GM12878 (cell line): Measurements from ENCODE around the gene ASIC2. TPM values are rescaled to one million over a fixed set of nuclear protein-coding genes. Genes with fewer than 3 reads are reported as not detected.

Source experiments
- ATAC-seq: fragments of 200-7000 bp; cut with Tn5 transposase; 3 replicates; pipeline ENCODE4 v1.9.1; 2020; ENCODE audit warnings: mild to moderate bottlenecking, moderate library complexity
- BruUV-seq: library from RNA; stranded (reverse); fragments of 400-500 nt; replicated peaks from 2 replicates; lab custom pipeline; 2021; lab: Mats Ljungman, UMichigan
- CTCF ChIA-PET: fragments of 300-600 bp; sonication (Branson Sonifier 250); formaldehyde crosslinking; extraction: SDS; loops from one replicate; lab custom pipeline; 2021; ENCODE audit warnings: inconsistent platforms; lab: Yijun Ruan, JAX
- POLR2A ChIA-PET: fragments of 350-600 bp; formaldehyde crosslinking; extraction: SDS; loops from one replicate; lab custom pipeline; 2021; ENCODE audit warnings: inconsistent platforms; lab: Charles Lee
- RAD21 ChIA-PET: fragments of 300-600 bp; sonication (Branson Sonifier 250); formaldehyde crosslinking; loops from one replicate; lab custom pipeline; 2023; ENCODE audit warnings: antibody characterized with exemption; ENCODE audit not compliant: unreplicated experiment; lab: Charles Lee
- SMC1A ChIA-PET: fragments of 300-600 bp; sonication (Branson Sonifier 250); formaldehyde crosslinking; loops from one replicate; lab custom pipeline; 2023; ENCODE audit not compliant: unreplicated experiment, uncharacterized antibody; lab: Charles Lee
- DNase-seq: peaks from one replicate; pipeline ENCODE4 v3.0.0-alpha.2; 2011; ENCODE audit warnings: low read depth, low spot score
- FAIRE-seq: peaks from 3 replicates; lab custom pipeline; 2011; peaks lifted over from hg19 to GRCh38; lab: Jason Lieb, UNC
- H2AFZ ChIP-seq: 2 replicates; pipeline ENCODE4 v1.6.0; 2011; ENCODE audit warnings: low read depth, low read length, control low read depth; ENCODE audit not compliant: control insufficient read depth
- H3K27ac ChIP-seq: 2 replicates; pipeline ENCODE4 v1.5.1; 2011; ENCODE audit warnings: control low read depth; ENCODE audit not compliant: control insufficient read depth, insufficient read depth
- H3K27me3 ChIP-seq, 2 experiments: replicated peaks in 1 of 2; 2 replicates each; pipeline versions ENCODE4 v1.6.0 to v1.6.1; 2011; ENCODE audit warnings: low read length in 1 of 2; ENCODE audit not compliant: control insufficient read depth in 2 of 2, insufficient read depth in 2 of 2
- H3K36me3 ChIP-seq, 2 experiments: 2 replicates each; pipeline ENCODE4 v1.5.1; 2011; ENCODE audit warnings: low read length in 1 of 2; ENCODE audit not compliant: control insufficient read depth in 2 of 2, insufficient read depth in 2 of 2
- H3K4me1 ChIP-seq: 2 replicates; pipeline ENCODE4 v1.6.1; 2011; ENCODE audit warnings: mild to moderate bottlenecking, low read length, moderate library complexity, mixed read lengths; ENCODE audit not compliant: control insufficient read depth, insufficient read depth
- H3K4me2 ChIP-seq: 2 replicates; pipeline ENCODE4 v1.6.0; 2011; ENCODE audit warnings: control low read depth; ENCODE audit not compliant: control insufficient read depth, insufficient read depth
- H3K4me3 ChIP-seq: fragments of 200-600 bp; sonication (generic); 2 replicates; pipeline ENCODE4 v1.5.1; 2016
- H3K79me2 ChIP-seq: 2 replicates; pipeline ENCODE4 v1.6.0; 2011; ENCODE audit warnings: low read length; ENCODE audit not compliant: control insufficient read depth, insufficient read depth
- H3K9ac ChIP-seq: 2 replicates; pipeline ENCODE4 v1.8.0; 2011; ENCODE audit warnings: low read length, control low read depth, mixed read lengths; ENCODE audit not compliant: control insufficient read depth, insufficient read depth
- H3K9me3 ChIP-seq: replicated peaks from 3 replicates; pipeline ENCODE4 v1.5.1; 2011; ENCODE audit warnings: mild to moderate bottlenecking, low read length; ENCODE audit not compliant: control insufficient read depth, insufficient read depth
- H4K20me1 ChIP-seq: 2 replicates; pipeline ENCODE4 v1.6.0; 2011; ENCODE audit not compliant: control insufficient read depth, insufficient read depth
- CBX5 ChIP-seq: sonication (generic); IDR thresholded peaks from 2 replicates; pipeline ENCODE4 v1.6.1; 2016; ENCODE audit warnings: low read depth, moderate library complexity, mild to moderate bottlenecking, inconsistent platforms
- FOS ChIP-seq: IDR thresholded peaks from 3 replicates; pipeline ENCODE4 v1.6.1; 2011; ENCODE audit warnings: borderline replicate concordance; ENCODE audit not compliant: insufficient read length; ENCODE audit errors: extremely low read depth
- FOXM1 ChIP-seq: IDR thresholded peaks from 2 replicates; pipeline ENCODE4 v1.6.1; 2012; ENCODE audit warnings: low read depth, mild to moderate bottlenecking, inconsistent platforms, low read length, moderate library complexity
- HDAC2 ChIP-seq: fragments of 200-600 bp; sonication (generic); IDR thresholded peaks from 2 replicates; pipeline ENCODE4 v1.6.1; 2017
- KDM1A ChIP-seq: fragments of 200-600 bp; sonication (generic); IDR thresholded peaks from 2 replicates; pipeline ENCODE4 v1.6.1; 2016; ENCODE audit warnings: borderline replicate concordance
- MTA3 ChIP-seq: IDR thresholded peaks from 2 replicates; pipeline ENCODE4 v1.6.1; 2012; ENCODE audit warnings: low read length, inconsistent platforms, borderline replicate concordance
- NFIC ChIP-seq: IDR thresholded peaks from 2 replicates; pipeline ENCODE4 v1.6.1; 2012; ENCODE audit warnings: low read depth, mild to moderate bottlenecking, inconsistent platforms, low read length, moderate library complexity
- NFYB ChIP-seq: IDR thresholded peaks from 2 replicates; pipeline ENCODE4 v1.6.1; 2011; ENCODE audit warnings: low read depth, mild to moderate bottlenecking, low read length, improper control_type of control experiment, moderate library complexity; ENCODE audit not compliant: insufficient read depth
- SPI1 ChIP-seq: IDR thresholded peaks from 2 replicates; pipeline ENCODE4 v1.6.1; 2011; ENCODE audit warnings: low read depth, mild to moderate bottlenecking, low read length, moderate library complexity, borderline replicate concordance; ENCODE audit not compliant: insufficient read depth
- STAT1 ChIP-seq: fragments of 450-650 bp; conservative IDR thresholded peaks from 2 replicates; pipeline ENCODE4 v1.6.1; 2014; ENCODE audit warnings: antibody characterized with exemption, mild to moderate bottlenecking
- YY1 ChIP-seq: IDR thresholded peaks from 2 replicates; pipeline ENCODE4 v1.6.1; 2011; ENCODE audit warnings: low read depth, mild to moderate bottlenecking, low read length
- ZNF217 ChIP-seq: fragments of 450-650 bp; IDR thresholded peaks from 2 replicates; pipeline ENCODE4 v1.6.1; 2017; ENCODE audit warnings: antibody characterized with exemption, mild to moderate bottlenecking
- ZNF384 ChIP-seq: IDR thresholded peaks from 2 replicates; pipeline ENCODE4 v1.6.1; 2012; ENCODE audit warnings: low read depth, mild to moderate bottlenecking, low read length, improper control_type of control experiment, borderline replicate concordance
- ZNF622 ChIP-seq: fragments of 450-650 bp; IDR thresholded peaks from 2 replicates; pipeline ENCODE4 v1.6.1; 2017; ENCODE audit warnings: mild to moderate bottlenecking, inconsistent platforms
- WGBS: methylation state at CpG from one replicate; pipeline ENCODE4 v1.1.6; 2016; ENCODE audit warnings: low lambda C conversion rate; ENCODE audit not compliant: insufficient replicate concordance, insufficient coverage; ENCODE audit errors: missing lambda C conversion rate; 5-methylcytosine and 5-hydroxymethylcytosine counted together
- in situ Hi-C: fragments of 300-500 bp; cut with MboI; formaldehyde crosslinking; loops from 9 replicates; pipeline ENCODE4 v1.14.3; 2018; ENCODE audit warnings: mixed read lengths
- intact Hi-C: fragments of 100-400 bp; cut with micrococcal nuclease; formaldehyde crosslinking; loops from one replicate; pipeline ENCODE4 v1.14.2; 2022; ENCODE audit not compliant: unreplicated experiment
- polyA plus RNA-seq, 11 experiments: library from polyadenylated mRNA; depleted of rRNA in 4 of 11; unstranded in 6 of 11; stranded (reverse) in 5 of 11; fragments of >200 nt; fragmentation: Nextera tagmentation in 4 of 11; fragmentation: Illumina TruSeq in 1 of 11; extraction: Ambion mirVana in 4 of 11; extraction: Trizol in 1 of 11; gene quantifications; 1 replicate in 1 of 11; 2 replicates in 10 of 11; pipeline versions ENCODE4 v1.2.1 to v1.2.3, GENCODE V29; 2011 to 2016; ENCODE audit warnings: inconsistent platforms in 2 of 11, missing spikeins in 2 of 11, low read depth in 1 of 11
- total RNA-seq, 4 experiments: library from RNA; depleted of rRNA in 3 of 4; stranded (reverse); fragments of >200 nt in 3 of 4; fragmentation: Illumina TruSeq in 1 of 4; extraction: Trizol in 1 of 4; gene quantifications; 2 replicates each; pipeline versions ENCODE4 v1.2.1 to v1.2.3, GENCODE V29; 2013 to 2021
- TF ChIP-seq, protein P1 (sequence below): fragments of 450-650 bp; IDR thresholded peaks from 2 replicates; pipeline ENCODE4 v1.6.1; 2018; ENCODE audit warnings: borderline replicate concordance, mild to moderate bottlenecking; ENCODE audit not compliant: partially characterized antibody
- TF ChIP-seq, protein P2 (sequence below): fragments of 150-350 bp; IDR thresholded peaks from 2 replicates; pipeline ENCODE4 v1.6.1; 2016; ENCODE audit warnings: low read depth, low read length

Gene ASIC2
- total and polyA plus RNA-seq, 10 of the 15 experiments (the other 5 are each of a cell fraction or from before 2014, with no cell fraction given), result not detected

DNA sequence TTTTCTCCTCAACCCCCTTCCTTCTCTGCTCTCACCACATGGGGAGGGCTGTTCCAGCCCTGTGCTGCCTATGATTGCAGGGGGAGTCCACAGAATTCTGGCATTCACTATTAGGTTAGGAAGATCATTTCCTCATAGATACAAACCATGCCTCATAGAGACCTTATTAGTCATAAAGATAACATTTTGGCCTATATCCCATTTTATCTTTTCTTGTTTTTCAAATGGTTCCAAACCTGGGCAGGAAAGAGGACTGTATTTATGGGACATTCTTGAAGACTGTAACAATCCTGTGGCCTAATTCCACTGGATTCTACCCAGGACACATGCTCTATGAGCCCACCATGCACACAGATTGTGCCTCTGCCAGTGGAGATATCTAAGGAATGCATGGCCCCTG lies 51.7 kb downstream of the ASIC2 start:
- in situ Hi-C loops (no loop called here), intact Hi-C loops (no loop called here)
- Histone ChIP-seq H2AFZ (no peak overlapping the region), H3K27me3 (no peaks in the 10 kb centered on the region; a peak in 1 of 4 replicates), H3K4me3 (no peak overlapping the region), H4K20me1 (no peaks in the 10 kb centered on the region), H3K9ac (no peak overlapping the region), H3K4me2 (no peak overlapping the region), H3K36me3 (no peaks in the 10 kb centered on the region), H3K27ac (no peak overlapping the region), H3K4me1 (no peaks in the 10 kb centered on the region), H3K79me2 (no peaks in the 10 kb centered on the region), H3K9me3 (no peaks in the 10 kb centered on the region)
- DNase-seq (no peak), ATAC-seq (no peak), FAIRE-seq (no peak)
- ChIA-PET RAD21 (no interaction called here), CTCF (no interaction called here), POLR2A (no interaction called here), SMC1A (no interaction called here)
- TF ChIP-seq STAT1 (no peak), NFIC (no peak), SPI1 (no peak), FOXM1 (no peak), ZNF217 (no peak), ZNF622 (no peak), HDAC2 (no peak), MTA3 (no peak), ZNF384 (no peak), CBX5 (no peak)
- no TSS peak for BruUV-seq

DNA sequence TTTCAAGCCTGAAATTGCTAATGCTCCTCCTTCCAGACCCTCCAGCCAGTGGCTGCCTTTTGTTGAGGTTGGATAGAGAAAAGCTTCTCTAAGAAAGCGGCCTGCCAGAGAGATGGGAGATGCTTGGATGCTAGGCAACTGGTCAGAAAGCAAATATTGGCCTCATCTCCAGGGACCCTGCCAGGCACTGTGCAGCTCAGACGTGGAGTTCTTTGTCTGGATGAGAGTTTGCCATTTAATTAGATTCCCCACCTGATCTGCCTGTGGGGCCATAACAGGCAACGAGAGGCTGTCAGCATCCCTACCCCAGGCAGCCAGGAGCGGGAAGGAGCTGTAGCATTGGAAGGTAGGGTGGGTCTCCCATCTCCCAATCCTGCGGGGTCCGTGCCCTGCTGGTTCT lies 52.7 kb downstream of the ASIC2 start:
- WGBS, result 11% methylated on average over 6 of the region's 6 CpGs
- intact Hi-C loops, result no loop called here
- POLR2A ChIA-PET, result no interaction called here
- in situ Hi-C loops, result no loop called here
- H3K79me2 ChIP-seq, result no peaks in the 10 kb centered on the region
- H3K4me3 ChIP-seq, result no peak overlapping the region
- no peaks in the 10 kb centered on the region for H3K36me3 ChIP-seq
- H2AFZ ChIP-seq, result no peak overlapping the region
- SMC1A ChIA-PET, result no interaction called here
- no peak overlapping the region for H3K9ac ChIP-seq
- RAD21 ChIA-PET, result no interaction called here
- DNase-seq (no peak), FAIRE-seq (no peak), ATAC-seq (no peak)
- no peak overlapping the region for H3K27ac ChIP-seq
- H3K4me1 ChIP-seq, result no peaks in the 10 kb centered on the region
- no peak overlapping the region for H3K4me2 ChIP-seq
- BruUV-seq, result no TSS peak
- no peaks in the 10 kb centered on the region for H3K27me3 ChIP-seq
- no peaks in the 10 kb centered on the region for H3K9me3 ChIP-seq
- no peaks in the 10 kb centered on the region for H4K20me1 ChIP-seq
- CTCF ChIA-PET, result no interaction called here
- TF ChIP-seq, protein P1, sequence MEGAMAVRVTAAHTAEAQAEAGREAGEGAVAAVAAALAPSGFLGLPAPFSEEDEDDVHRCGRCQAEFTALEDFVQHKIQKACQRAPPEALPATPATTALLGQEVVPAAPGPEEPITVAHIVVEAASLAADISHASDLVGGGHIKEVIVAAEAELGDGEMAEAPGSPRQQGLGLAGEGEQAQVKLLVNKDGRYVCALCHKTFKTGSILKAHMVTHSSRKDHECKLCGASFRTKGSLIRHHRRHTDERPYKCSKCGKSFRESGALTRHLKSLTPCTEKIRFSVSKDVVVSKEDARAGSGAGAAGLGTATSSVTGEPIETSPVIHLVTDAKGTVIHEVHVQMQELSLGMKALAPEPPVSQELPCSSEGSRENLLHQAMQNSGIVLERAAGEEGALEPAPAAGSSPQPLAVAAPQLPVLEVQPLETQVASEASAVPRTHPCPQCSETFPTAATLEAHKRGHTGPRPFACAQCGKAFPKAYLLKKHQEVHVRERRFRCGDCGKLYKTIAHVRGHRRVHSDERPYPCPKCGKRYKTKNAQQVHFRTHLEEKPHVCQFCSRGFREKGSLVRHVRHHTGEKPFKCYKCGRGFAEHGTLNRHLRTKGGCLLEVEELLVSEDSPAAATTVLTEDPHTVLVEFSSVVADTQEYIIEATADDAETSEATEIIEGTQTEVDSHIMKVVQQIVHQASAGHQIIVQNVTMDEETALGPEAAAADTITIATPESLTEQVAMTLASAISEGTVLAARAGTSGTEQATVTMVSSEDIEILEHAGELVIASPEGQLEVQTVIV, result no peak
- TF ChIP-seq YY1 (no peak), KDM1A (no peak), NFYB (no peak), FOS (no peak)
- TF ChIP-seq, protein P2, sequence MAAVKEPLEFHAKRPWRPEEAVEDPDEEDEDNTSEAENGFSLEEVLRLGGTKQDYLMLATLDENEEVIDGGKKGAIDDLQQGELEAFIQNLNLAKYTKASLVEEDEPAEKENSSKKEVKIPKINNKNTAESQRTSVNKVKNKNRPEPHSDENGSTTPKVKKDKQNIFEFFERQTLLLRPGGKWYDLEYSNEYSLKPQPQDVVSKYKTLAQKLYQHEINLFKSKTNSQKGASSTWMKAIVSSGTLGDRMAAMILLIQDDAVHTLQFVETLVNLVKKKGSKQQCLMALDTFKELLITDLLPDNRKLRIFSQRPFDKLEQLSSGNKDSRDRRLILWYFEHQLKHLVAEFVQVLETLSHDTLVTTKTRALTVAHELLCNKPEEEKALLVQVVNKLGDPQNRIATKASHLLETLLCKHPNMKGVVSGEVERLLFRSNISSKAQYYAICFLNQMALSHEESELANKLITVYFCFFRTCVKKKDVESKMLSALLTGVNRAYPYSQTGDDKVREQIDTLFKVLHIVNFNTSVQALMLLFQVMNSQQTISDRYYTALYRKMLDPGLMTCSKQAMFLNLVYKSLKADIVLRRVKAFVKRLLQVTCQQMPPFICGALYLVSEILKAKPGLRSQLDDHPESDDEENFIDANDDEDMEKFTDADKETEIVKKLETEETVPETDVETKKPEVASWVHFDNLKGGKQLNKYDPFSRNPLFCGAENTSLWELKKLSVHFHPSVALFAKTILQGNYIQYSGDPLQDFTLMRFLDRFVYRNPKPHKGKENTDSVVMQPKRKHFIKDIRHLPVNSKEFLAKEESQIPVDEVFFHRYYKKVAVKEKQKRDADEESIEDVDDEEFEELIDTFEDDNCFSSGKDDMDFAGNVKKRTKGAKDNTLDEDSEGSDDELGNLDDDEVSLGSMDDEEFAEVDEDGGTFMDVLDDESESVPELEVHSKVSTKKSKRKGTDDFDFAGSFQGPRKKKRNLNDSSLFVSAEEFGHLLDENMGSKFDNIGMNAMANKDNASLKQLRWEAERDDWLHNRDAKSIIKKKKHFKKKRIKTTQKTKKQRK, result no peak
